ENCODE results near the gene EXD3.

DNA sequence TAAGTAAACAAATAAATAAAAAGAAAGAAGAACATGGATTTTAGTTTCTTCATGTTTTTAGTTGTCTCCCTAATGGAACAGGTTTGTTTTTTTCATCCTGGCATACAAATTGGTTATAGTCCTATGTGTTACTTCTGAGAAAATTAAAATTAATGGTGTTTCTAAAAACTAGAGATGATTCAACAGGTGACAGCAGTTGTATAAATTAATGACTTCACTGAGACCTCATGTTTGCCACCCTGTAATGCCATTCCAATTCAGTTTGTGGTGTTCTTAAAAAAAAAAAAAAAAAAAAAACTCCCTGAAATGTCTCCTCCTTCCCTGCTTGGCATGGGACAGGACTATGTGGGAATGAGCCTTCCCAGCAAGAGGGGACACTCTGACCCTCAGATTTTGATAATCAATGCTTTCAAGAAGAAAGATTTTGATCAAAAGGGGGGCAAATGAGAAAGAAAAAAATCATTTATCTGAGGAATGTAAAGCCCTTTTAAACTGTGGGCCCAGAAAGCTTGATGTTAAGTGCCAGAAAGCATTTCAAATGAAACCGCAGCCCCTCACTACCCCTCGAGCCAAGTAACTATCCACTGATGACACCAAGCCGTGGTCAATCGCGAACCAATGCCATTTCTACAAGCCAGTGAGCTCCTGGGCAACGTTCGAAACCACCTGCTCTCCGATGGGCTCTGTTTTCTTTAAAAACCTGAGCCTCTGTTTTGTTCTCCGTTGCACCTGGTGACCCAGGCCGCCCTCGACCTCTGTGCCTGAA, 941 bp downstream of the EXD3 start:
- no peak for TF ChIP-seq POLR2A (IDR thresholded peaks at IDR 0.05)
- TF ChIP-seq, protein P1, sequence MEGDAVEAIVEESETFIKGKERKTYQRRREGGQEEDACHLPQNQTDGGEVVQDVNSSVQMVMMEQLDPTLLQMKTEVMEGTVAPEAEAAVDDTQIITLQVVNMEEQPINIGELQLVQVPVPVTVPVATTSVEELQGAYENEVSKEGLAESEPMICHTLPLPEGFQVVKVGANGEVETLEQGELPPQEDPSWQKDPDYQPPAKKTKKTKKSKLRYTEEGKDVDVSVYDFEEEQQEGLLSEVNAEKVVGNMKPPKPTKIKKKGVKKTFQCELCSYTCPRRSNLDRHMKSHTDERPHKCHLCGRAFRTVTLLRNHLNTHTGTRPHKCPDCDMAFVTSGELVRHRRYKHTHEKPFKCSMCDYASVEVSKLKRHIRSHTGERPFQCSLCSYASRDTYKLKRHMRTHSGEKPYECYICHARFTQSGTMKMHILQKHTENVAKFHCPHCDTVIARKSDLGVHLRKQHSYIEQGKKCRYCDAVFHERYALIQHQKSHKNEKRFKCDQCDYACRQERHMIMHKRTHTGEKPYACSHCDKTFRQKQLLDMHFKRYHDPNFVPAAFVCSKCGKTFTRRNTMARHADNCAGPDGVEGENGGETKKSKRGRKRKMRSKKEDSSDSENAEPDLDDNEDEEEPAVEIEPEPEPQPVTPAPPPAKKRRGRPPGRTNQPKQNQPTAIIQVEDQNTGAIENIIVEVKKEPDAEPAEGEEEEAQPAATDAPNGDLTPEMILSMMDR (IDR thresholded peaks at IDR 0.05) = no peak
